Gastrocnemius medialis (tissue), 4 donors: ENCODE measurements around the gene PLEKHA3. TPM values are rescaled to one million over a fixed set of nuclear protein-coding genes. Genes with fewer than 3 reads are reported as not detected.

Experiments
- ATAC-seq, 2 donors: fragments of 150-250 bp; one replicate each; pipeline ENCODE4 v1.9.1; 2016
- DNase-seq, 2 donors: peaks; one replicate each; pipeline ENCODE4 v3.0.0-alpha.2; 2019
- H3K27ac ChIP-seq, 4 donors: fragments of 200-600 bp; sonication (generic); 1 replicate in 1 of 4; 2 replicates in 3 of 4; pipeline ENCODE4 v1.5.1; 2016 to 2018; ENCODE audit warnings: mild to moderate bottlenecking in 2 of 4, moderate library complexity in 1 of 4
- H3K27me3 ChIP-seq, 3 donors: fragments of 200-600 bp; sonication (generic) in 2 of 3; 1 replicate in 1 of 3; 2 replicates in 2 of 3; pipeline versions ENCODE4 v1.5.1 to v1.6.0; 2016 to 2019; ENCODE audit warnings: mild to moderate bottlenecking in 1 of 3, moderate library complexity in 1 of 3
- H3K36me3 ChIP-seq, 2 donors: fragments of 200-600 bp; sonication (generic) in 1 of 2; one replicate each; pipeline ENCODE4 v1.5.1; 2017 to 2018
- H3K4me1 ChIP-seq, 2 donors: fragments of 200-600 bp; sonication (generic) in 1 of 2; one replicate each; pipeline ENCODE4 v1.5.1; 2016 to 2017; ENCODE audit warnings: mild to moderate bottlenecking in 2 of 2
- H3K4me3 ChIP-seq, 4 donors: fragments of 200-600 bp; sonication (generic) in 3 of 4; 1 replicate in 1 of 4; 2 replicates in 3 of 4; pipeline ENCODE4 v1.5.1; 2016 to 2019; ENCODE audit warnings: mild to moderate bottlenecking in 2 of 4
- H3K9me3 ChIP-seq, 3 donors: fragments of 200-600 bp; sonication (generic) in 2 of 3; 1 replicate in 1 of 3; 2 replicates in 2 of 3; pipeline ENCODE4 v1.5.1; 2016 to 2019
- POLR2A ChIP-seq, 2 donors: fragments of 450-650 bp; IDR thresholded peaks; one replicate each; pipeline ENCODE4 v1.6.1; 2017; ENCODE audit warnings: antibody characterized with exemption in 2 of 2, mild to moderate bottlenecking in 2 of 2, moderate library complexity in 2 of 2
- in situ Hi-C, 4 donors: fragments of 200-750 bp; cut with MboI; loops; one replicate each; pipeline versions ENCODE4 v1.15.0 to v1.8.0; 2017; ENCODE audit warnings: low sequenced_read_pairs in 4 of 4
- intact Hi-C: fragments of 100-400 bp; cut with DNase I; formaldehyde crosslinking; loops from one replicate; pipeline ENCODE4 v1.15.1; 2023; ENCODE audit warnings: low total_unique reads
- total RNA-seq, 4 donors: library from RNA; depleted of rRNA; stranded (reverse); fragments of >200 nt; gene quantifications; one replicate each; pipeline versions ENCODE4 v1.1.0 to v1.2.3, GENCODE V29; 2016
- TF ChIP-seq, protein P1 (sequence below), 5 experiments: fragments of 450-650 bp in 3 of 5; fragments of 200-600 bp in 2 of 5; sonication (generic) in 2 of 5; IDR thresholded peaks in 4 of 5; conservative IDR thresholded peaks in 1 of 5; 1 replicate in 4 of 5; 2 replicates in 1 of 5; pipeline ENCODE4 v1.5.1; 2016 to 2019; ENCODE audit warnings: antibody characterized with exemption in 5 of 5, mild to moderate bottlenecking in 3 of 5, moderate library complexity in 3 of 5

PLEKHA3 gene
- total RNA-seq, 4 donors from 2014 or later, result 7.1 to 20.5 (median 11.6) TPM

DNA sequence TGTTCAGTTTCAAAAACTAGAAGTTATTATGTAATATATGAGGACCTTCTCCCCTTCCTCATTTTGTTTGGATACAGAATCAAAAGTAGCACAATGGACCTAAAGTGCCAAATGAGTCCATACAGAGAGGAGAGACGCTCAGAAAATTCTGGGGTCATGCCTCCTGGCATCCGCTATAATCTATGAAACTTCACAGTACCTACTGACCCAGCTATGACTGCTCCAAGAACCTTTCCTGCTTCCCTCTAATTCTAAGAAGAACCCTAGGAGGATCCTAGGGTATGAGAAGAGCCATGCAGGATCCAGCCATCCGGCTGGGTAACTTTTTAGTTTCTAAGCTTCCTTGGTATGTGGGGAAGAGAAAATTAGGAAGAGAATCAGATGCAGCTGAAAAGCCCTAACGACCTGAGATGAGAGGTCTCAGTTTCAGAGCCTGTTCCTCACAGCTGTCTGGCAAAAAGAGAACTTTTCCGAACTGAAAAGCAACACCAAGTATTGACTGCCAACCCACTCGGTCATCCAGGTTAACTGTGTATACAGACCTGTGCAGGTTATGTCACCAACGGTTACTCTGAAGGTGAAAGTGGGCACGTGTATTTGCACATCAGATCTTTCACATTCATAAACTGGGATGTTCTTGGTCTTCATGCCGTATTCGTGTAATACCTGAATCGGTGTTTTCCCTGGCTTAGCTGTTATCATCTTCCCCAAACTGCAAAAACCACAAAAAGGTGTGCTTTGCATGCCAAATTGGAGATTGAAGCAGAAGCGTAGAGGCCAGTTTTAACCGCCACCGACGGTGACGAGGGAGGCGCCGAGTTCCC lies 30.3 kb upstream of the PLEKHA3 start:
- in situ Hi-C loops, result no loop called here
- peak overlapping the region; percentile 69 to 97 (median 90) for H3K4me3 ChIP-seq
- no peaks in the 10 kb centered on the region for H3K9me3 ChIP-seq
- TF ChIP-seq POLR2A (IDR thresholded peaks at IDR 0.05), result no peak
- TF ChIP-seq, protein P1, sequence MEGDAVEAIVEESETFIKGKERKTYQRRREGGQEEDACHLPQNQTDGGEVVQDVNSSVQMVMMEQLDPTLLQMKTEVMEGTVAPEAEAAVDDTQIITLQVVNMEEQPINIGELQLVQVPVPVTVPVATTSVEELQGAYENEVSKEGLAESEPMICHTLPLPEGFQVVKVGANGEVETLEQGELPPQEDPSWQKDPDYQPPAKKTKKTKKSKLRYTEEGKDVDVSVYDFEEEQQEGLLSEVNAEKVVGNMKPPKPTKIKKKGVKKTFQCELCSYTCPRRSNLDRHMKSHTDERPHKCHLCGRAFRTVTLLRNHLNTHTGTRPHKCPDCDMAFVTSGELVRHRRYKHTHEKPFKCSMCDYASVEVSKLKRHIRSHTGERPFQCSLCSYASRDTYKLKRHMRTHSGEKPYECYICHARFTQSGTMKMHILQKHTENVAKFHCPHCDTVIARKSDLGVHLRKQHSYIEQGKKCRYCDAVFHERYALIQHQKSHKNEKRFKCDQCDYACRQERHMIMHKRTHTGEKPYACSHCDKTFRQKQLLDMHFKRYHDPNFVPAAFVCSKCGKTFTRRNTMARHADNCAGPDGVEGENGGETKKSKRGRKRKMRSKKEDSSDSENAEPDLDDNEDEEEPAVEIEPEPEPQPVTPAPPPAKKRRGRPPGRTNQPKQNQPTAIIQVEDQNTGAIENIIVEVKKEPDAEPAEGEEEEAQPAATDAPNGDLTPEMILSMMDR (IDR thresholded peaks at IDR 0.05 in 4 of 5, conservative IDR thresholded peaks at IDR 0.05 in 1 of 5), result no peak
- H3K27me3 ChIP-seq, result no peaks in the 10 kb centered on the region
- intact Hi-C loops, result loop anchor here (2.0 kb wide), 1 partner anchor 35 kb away; no protein-coding TSS in a partner anchor
- ATAC-seq (peak in 1 of 2 donors; percentile 1), DNase-seq (no peak)
- H3K27ac ChIP-seq, result peak overlapping the region; percentile 88 to 100 (median 98)
- peaks cover 26 to 27% of the 10 kb centered on the region in 2 donors for H3K4me1 ChIP-seq
- H3K36me3 ChIP-seq, result peaks cover 0 to 37% of the 10 kb centered on the region in 2 donors

DNA sequence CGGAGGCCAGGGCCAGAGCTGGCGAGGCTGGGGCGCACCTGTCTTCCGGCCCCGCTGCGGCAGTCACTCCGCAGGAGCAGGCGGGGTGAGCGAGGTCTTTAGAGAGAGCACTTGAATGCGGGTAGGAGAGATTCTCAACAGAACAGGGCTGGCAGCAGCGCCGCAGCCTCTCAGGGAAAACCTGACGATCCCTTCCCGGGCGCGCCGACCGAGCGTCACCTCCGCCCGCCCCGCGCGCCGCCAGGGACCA lies 29.8 kb upstream of the PLEKHA3 start:
- Histone ChIP-seq H3K4me1 (peaks cover 26 to 27% of the 10 kb centered on the region in 2 donors), H3K36me3 (peaks cover 0 to 32% of the 10 kb centered on the region in 2 donors), H3K27ac (peak overlapping the region; percentile 88 to 100 (median 98)), H3K27me3 (no peaks in the 10 kb centered on the region), H3K4me3 (peak overlapping the region; percentile 69 to 97 (median 90)), H3K9me3 (no peaks in the 10 kb centered on the region)
- peak; percentile 47 to 76 for DNase-seq
- ATAC-seq, result peak in 1 of 2 donors; percentile 48
- in situ Hi-C loops (no loop called here), intact Hi-C loops (loop anchor here (2.0 kb wide), 1 partner anchor 36 kb away; no protein-coding TSS in a partner anchor)
- no peak for TF ChIP-seq POLR2A (IDR thresholded peaks at IDR 0.05)
- TF ChIP-seq, protein P1 (IDR thresholded peaks at IDR 0.05 in 4 of 5, conservative IDR thresholded peaks at IDR 0.05 in 1 of 5), result peak in 1 of 5 experiments; percentile 6

DNA sequence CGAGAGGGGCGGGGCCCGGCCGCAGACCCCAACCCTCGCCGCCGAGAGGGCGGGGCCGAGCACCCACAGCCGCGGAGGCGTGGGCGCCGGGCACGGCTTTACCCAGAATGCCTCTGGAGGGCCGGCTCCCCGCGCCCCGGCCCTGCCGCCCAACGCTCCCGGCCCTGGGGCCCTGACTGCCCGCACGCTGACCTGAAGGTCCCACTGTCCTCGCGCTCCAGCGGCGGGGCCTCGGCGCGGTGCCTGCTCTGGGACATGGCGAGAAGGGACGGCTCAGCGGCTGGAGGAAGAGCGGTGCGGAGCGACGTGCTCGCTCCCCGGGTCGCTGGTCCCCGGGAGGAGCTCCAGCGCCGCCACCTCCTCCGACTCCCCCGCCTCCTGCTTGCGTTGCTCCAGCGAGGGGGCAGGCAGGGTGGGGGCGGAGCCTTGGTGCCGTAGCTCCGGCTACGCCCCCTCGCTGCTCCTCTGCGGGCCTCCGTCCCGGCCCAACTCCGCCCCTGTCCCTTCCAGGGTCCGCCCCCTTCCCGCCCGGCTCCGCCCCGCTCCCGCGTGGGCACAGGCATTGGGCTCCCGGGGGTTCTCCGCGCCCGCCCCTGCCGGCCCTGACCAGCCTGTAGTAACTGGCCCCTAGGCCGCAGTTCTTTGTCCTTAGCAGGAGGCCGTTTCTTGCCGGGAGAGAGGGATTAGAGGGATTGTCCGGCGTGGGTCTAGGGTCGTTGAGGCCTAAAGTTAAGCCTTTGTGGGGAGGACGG lies 29.3 kb upstream of the PLEKHA3 start, which contains the start of the genes PJVK and PRKRA:
TSS of gene PJVK (plus strand) at position 605 of the 752 bp plus-strand sequence. CDS start 2,032 bp downstream, outside the sequence.
TSS of gene PRKRA (minus strand) at position 402 of the 752 bp plus-strand sequence. CDS start at position 257, 145 bp downstream.
- ATAC-seq (peak; percentile 82 to 84), DNase-seq (peak; percentile 96 to 97)
- Histone ChIP-seq H3K4me1 (peaks cover 26 to 27% of the 10 kb centered on the region in 2 donors), H3K27me3 (no peaks in the 10 kb centered on the region), H3K4me3 (peak within 1 kb of the TSS; percentile 69 to 97 (median 90)), H3K36me3 (peaks cover 0 to 27% of the 10 kb centered on the region in 2 donors), H3K9me3 (no peaks in the 10 kb centered on the region), H3K27ac (peak within 1 kb of the TSS; percentile 88 to 100 (median 98))
- TF ChIP-seq, protein P1 (IDR thresholded peaks at IDR 0.05 in 4 of 5, conservative IDR thresholded peaks at IDR 0.05 in 1 of 5), result peak in 1 of 5 experiments; percentile 17
- peak; percentile 97 for TF ChIP-seq POLR2A (IDR thresholded peaks at IDR 0.05)
- intact Hi-C loops (loop anchor here (1.0 to 2.0 kb wide), 2 partner anchors 29 to 36 kb away; partner anchors contain the start of gene PLEKHA3), in situ Hi-C loops (no loop called here)

DNA sequence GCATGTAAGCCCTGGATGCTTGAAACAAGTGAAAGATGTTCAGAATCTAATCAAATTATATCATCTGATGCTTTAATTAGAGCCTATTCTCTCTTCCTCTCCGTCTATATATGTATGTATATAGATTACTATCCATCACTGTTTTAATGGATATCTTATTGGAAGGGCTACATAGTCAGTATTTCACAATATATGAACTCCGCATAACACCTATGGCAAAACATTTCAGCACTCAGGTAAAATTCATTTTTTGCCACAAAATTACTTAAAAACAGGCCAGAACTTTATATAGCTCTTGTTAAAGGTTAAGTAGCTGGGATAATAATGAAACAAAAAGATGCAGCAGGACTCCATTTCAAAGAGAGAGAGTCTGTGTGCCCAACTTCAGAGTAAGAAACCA lies 27.9 kb upstream of the PLEKHA3 start:
- no peaks in the 10 kb centered on the region for H3K27me3 ChIP-seq
- in situ Hi-C loops, result no loop called here
- no peaks in the 10 kb centered on the region for H3K9me3 ChIP-seq
- peak overlapping the region in 3 of 4 donors; percentile 69 to 97 (median 89) for H3K4me3 ChIP-seq
- TF ChIP-seq, protein P1 (IDR thresholded peaks at IDR 0.05 in 4 of 5, conservative IDR thresholded peaks at IDR 0.05 in 1 of 5), result no peak
- no peak for TF ChIP-seq POLR2A (IDR thresholded peaks at IDR 0.05)
- peaks cover 0 to 16% of the 10 kb centered on the region in 2 donors for H3K36me3 ChIP-seq
- ATAC-seq, result no peak
- intact Hi-C loops, result no loop called here
- H3K27ac ChIP-seq, result peak overlapping the region; percentile 88 to 100 (median 98)
- H3K4me1 ChIP-seq, result peaks cover 26 to 27% of the 10 kb centered on the region in 2 donors
- DNase-seq, result no peak
